Activated T-cell treated with anti-CD3 and anti-CD28 coated beads for 4 hours (primary cell): ENCODE measurements around the gene CENPO.

ENCODE experiments used
- DNase-seq: peaks from one replicate; pipeline ENCODE4 v3.0.0-alpha.2; 2020

Gene CENPO

DNA sequence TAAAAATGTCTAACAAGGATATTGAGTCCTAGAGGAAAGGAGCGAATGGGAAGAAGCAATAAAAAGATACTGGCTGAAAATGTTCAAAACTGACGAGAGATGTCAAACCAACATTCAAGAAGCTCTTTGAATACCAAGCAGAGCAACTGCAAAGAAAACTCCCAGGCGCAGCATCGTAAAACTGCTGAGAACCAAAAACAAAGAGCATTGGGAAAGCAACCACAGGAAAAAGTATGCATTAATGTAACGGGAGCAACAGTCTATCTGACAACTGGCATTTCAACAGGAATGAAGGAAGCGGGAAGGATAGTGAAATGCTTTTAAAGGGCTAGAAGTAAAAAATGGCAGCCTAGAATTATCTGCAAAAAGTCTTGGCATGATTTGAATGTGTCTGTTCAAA is 73.7 kb downstream of the CENPO start:
- no peak for DNase-seq

DNA sequence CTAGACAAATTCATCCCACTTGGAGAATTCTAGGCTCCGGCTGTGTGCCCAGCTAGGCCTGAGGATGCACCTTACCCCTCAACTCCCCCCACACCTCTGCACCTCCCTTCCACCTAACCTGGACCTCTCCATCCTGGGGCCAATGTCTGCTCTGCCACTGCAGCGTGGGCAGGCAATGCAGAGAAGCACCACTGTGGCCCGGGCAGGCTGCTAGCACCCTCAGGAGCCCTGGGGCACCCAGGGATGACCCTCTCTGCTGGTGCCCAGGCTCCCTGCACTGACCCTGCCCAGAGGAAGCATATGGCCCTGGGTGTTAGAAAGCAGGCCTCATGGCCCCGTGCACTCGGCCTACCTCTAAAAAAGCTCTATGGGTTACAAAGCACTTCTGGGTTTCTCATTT is 77.2 kb downstream of the CENPO start:
- no peak for DNase-seq

DNA sequence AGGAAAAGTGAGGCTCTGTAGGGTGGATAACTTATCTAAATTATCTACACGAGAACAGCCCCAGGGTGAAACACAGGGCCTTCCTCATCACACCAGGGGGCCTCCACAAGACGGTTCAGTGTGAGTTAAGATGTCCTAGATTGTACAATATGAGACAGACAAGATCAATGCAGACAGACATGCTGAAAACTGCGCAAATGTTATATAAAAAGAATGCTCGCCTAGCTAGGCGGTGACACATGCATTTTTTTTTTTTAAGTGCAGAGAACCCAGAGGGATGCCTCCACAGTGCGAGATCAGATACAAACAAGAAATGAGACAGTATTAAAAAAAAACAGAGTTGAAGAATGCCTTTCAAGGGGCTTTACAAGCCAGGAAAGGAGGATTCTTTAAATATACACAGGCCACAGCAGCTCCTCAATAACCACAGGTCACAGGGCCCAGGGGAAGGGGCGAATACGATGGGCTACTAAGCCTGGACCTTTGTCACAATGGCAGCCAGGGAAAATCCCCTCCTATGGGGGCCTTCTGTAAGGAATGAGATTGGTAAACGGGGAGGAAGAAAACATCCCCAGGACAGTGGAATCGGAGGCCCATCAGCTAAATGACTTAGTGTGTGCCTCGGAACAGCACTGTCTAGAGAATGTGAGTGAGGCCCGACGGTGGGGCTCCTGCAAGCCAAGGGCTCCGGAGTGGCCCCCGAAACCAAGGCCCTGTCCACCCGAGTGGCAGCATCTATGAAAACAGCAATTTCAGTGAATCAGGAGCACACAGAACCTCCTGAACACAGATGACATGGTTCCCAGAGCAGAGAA is 77.9 kb downstream of the CENPO start:
- DNase-seq: no peak

DNA sequence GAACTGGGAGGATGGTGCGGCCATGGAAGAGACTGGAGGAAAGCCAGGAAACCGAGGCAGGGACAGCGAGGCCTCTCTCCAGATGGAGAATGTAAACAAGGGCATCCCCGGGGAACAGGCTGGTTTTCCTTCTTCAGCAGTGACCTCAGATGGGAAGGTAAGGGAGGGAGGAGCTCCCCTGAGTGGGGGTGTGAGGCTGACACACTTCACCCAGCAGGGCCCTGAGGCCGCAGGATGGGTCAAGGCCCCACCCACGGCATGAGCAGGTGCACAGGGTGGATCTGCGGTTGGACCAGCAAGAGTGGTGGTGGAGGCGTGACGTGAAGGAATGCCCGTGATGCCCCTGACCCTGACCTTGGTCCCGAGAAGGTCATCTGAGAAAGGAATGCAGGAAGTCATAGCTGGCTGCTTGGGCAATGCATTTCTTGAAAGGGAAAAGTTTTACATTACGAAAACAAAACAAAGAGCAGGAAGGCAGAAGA is 78.7 kb downstream of the CENPO start:
- DNase-seq: no peak
